Measurements from ENCODE around the gene DPP10. TPM values are rescaled to one million over a fixed set of nuclear protein-coding genes. Genes with fewer than 3 reads are reported as not detected.

Gene DPP10
- total RNA-seq = under 0.01 and 0.33 TPM in 2 replicates

GRCh38 chr2:114442510-114442909 lies at the start of gene DPP10:
Gene DPP10 (plus strand): TSS chr2:114442641.

Data from dermis lymphatic vessel endothelial cell (primary cell).